Middle frontal gyrus (tissue), 1 donor: ENCODE measurements around the gene GCNT2.
"Not testable (repeated sequence)": the region's sequence is repeated elsewhere in the genome, so short reads cannot be mapped to it uniquely, and the experiment has no call there.

Source experiments
- DNase-seq: peaks from one replicate; pipeline ENCODE4 v3.0.0-alpha.2; 2015; ENCODE audit warnings: low spot score; ENCODE audit errors: extremely low spot score

GCNT2 gene

DNA sequence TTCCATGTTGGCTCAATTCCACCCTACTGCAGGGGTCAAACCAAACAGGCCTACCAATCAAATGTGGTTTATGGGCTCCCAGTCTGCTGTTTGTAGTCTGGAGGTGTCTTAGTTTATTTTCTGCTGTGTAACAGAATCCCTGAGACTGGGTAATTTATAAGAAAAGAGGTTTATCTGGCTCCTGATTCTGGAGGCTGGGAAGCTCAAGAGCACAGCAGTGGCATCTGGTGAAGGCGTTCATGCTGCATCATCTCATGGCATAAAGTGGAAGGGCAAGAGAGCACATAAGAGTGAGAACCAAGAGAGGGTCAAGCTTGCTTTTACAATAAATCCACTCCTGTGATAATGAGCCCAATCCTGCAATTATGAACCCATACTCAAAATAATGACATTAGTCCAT is 87.9 kb downstream of the GCNT2 start:
- DNase-seq = no peak

DNA sequence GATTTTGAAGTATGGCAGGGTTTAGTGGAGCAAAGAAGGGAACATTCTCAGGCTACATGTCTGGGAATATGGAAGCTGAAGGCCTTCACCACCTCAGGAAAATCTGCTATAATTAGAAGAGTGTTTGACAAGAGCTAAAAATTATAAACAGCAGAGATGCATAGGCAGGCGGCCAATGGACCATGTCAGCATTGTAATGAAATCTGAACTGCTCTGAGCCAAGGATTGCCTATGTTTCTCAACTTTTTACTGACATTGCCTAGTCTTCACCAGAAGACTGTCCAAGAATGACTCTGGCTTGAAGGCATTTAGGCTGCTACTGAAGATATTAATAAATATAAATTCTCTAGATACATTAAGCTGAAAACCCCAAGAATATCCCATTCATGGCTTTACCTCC is 89.1 kb downstream of the GCNT2 start:
- no peak for DNase-seq

DNA sequence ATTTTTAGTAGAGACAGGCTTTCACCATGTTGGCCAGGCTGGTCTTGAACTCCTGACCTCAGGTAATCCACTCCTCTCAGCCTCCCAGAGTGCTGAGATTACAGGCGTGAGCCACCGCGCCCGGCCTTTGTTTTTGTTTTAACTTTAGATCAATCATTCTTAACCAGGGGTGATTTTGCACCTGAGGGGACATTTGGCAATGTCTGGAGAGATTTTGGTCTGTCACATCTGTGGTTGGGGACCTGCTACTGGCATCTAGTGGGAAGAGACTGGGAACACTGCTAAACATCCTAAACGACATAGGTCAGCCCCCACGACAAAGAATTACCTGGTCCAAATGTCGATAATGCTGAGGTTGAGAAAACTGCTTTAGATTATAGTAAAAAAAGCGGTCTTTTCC is 91.0 kb downstream of the GCNT2 start:
- no peak for DNase-seq

DNA sequence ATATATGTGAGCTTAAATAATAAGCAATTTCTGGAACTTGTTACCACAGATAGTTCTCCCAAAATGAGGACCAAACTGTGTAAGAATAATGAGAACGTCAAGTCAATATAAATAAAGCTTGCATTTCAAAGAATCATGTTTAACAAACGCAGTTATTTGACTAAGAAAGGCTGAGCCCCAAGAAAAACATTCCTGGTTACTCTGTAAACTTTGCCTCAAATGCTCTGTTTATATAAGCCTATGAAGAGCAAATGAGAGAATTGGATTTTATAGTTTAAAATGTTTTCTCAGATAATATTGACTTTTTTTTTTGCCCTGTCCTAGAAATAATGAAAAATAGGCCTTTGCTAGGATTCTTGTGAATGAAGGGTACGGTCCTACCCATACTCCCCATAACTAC is 91.9 kb downstream of the GCNT2 start:
- no peak for DNase-seq

- no peak for DNase-seq
Measured at GRCh38 chr6:10613723-10614122, 92.6 kb downstream of the GCNT2 start.

- no peak for DNase-seq
Measured at GRCh38 chr6:10615675-10616074, 94.5 kb downstream of the GCNT2 start.

GRCh38 chr6:10616266-10616665 is 95.1 kb downstream of the GCNT2 start:
- DNase-seq = not testable (repeated sequence)

DNA sequence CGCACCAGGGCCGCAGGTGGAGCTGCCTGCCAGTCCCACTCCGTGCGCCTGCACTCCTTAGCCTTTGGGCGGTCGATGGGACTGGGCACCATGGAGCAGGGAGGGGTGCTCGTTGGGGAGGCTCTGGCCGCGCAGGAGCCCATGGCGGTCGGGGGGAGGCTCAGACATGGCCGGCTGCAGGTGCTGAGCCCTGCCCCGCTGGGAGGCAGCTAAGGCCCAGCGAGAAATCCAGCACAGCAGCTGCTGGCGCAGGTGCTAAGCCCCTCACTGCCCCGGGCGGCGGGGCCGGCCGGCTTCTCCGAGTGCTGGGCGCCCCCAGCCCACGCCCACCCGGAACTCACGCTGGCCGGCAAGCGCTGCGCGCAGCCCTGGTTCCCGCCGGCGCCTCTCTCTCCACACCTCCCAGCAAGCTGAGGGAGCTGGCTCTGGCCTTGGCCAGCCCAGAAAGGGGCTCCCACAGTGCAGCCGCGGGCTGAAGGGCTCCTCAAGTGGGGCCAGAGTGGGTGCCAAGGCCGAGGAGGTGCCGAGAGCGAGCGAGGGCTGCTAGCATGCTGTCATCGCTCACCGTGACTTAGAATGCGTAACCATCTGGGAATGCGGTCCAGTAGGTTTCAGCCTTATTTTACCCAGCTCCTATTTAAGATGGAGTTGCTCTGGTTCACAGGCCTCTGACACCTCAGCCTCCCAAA is 96.0 kb downstream of the GCNT2 start:
- no peak for DNase-seq

DNA sequence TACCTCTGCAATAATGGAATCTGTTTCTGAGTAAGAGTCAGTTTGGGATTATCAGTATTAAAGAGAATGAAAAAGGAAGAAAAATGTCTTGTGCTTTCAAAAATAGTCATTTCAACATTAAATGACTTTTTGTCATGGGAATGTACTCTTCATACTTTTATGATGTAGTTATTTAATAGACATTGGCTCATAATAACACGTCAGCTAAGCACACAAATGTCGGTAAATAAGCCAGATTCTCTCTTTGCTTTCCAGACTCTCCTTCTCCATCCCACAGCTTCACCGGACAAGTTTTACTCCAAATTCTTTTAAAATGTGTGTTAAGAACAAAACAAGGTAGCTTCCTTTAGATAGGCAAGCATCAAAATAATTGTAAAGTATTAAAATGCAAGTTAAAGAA is 97.3 kb downstream of the GCNT2 start:
- no peak for DNase-seq

DNA sequence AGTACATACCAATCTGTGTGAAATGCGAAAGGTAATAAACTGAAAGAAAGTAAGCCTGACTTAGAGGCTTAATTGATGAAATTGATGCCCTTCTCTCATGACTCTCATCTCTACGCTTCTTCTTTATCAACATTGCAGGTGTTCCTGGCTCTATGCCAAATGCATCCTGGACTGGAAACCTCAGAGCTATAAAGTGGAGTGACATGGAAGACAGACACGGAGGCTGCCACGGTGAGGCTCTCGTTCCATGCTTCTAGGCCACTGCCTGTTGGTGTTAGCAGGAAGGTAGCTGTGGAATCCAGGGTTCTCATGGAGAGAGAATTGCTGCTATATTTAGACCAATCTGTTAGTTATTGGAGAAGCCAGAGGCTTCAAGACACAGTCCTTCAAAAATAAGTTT is 100.1 kb downstream of the GCNT2 start:
- DNase-seq = no peak

- DNase-seq = no peak
Measured at GRCh38 chr6:10621847-10622246, 100.7 kb downstream of the GCNT2 start.

DNA sequence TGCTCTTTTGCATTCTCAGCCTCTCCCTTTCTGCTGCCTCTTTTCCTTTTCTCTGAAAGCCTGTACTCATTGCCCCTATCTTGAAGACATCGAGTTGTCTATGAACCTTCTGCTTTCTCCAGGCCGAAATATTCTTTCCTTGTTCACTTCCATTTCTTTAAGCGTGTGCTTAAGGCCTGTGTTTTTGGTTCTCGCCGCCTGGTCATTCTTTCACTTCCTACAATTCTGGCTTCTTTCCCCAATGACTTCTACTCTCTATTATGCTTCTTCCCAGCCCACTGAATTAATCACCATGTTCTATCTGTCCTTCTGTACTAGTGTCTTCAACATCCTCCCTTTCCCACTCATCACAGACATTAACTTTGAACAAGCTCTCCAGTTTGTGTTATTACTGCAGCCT is 103.7 kb downstream of the GCNT2 start:
- DNase-seq = no peak

GRCh38 chr6:10626154-10626741 is 105.1 kb downstream of the GCNT2 start:
- DNase-seq = no peak

DNA sequence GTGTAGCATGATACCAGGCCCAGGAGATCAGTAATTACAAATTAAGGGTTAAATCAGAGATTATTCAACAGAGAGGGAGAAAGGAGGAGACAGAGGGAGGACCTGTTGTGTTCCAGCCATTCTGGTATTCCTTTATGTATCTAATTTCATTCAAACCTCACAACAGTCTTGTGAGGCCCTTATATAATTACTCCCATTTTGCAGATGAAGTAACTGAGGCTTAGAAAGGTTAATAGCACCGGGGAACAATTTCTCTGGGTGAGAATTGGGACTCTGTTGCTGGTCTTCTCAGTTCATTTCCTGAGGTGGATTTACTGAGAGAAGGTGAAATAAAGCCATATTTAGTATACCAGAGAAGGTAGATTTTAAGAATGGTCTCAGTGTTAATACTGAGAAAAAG is 106.6 kb downstream of the GCNT2 start:
- DNase-seq = no peak

GRCh38 chr6:10630178-10630577 is 109.0 kb downstream of the GCNT2 start:
- no peak for DNase-seq

DNA sequence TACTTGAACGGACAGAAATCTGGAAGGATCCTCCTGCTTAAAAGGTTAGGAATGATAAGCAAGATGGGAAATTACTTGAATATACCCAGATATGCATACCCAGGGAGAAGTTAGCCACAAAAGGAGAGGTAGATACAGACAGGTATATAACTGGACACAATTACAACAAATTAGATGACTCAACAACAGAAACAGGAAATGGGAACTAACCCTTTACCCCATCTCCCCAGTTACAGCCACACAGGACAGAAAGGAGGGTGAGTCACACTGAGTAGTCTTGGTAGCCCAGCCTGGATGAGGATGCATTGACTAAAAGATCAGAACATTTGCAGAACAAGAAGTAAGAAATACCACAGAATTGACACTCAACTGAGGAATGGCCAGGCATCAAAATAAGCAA is 112.1 kb downstream of the GCNT2 start:
- DNase-seq = no peak

- DNase-seq = no peak
Measured at GRCh38 chr6:10640412-10640811, 119.3 kb downstream of the GCNT2 start.

DNA sequence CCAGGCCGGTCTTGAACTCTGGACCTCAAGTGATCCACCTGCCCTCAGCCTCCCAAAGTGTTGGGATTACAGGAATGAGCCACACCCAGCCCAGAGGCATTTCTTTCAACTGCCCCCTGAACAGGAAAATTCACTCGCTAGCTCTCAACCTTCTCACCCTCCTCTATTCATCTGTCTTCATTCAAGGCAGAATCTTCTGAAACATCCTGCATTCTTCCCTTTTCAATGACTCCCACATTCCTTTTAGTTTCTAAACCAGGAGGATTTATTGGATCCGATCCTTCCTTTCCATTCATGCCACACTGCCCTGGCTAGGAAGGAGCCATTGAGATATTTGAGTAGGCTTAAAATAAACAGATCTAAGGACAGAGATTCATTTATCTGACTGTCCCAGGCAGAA is 120.4 kb downstream of the GCNT2 start:
- DNase-seq = no peak

DNA sequence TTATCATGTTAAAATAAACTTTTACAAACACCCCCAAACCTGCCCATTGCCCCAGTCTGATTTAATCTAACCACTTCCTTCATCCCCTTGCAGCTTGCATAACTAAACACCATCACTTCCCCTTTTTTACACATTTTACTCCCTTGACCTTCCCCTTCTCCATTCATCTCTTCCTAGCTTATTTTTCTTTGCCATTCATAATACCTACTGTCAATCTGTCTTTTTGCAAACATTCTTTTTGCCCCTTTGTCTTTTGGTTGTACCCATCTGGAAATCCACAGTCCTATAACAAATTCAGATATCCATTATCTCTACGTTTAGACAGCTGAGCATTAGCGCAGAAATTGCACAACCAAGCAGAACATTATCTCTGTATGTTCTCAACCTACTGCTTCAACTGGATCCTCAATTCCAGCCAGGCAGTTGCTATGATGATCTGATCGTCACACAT is 122.1 kb downstream of the GCNT2 start:
- no peak for DNase-seq

DNA sequence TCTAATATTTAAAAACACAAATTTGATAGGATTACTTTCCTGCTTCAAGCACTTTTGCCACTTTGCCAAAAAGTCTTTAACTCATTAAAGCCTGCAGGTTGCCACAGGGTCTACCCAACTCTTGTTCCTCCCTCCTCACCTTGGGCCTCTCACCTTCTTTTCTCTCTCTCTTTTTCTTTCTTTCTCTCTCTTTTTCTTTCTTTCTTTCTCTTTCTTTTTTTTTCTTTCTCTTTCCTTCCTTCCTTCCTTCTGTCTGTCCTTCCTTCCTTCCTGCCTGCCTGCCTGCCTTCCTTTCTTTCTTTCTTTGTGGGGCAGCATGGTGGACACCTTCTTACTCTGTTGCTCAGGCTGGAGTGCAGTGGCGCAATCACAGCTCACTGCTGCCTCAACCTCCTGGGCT is 123.1 kb downstream of the GCNT2 start:
- DNase-seq = no peak

DNA sequence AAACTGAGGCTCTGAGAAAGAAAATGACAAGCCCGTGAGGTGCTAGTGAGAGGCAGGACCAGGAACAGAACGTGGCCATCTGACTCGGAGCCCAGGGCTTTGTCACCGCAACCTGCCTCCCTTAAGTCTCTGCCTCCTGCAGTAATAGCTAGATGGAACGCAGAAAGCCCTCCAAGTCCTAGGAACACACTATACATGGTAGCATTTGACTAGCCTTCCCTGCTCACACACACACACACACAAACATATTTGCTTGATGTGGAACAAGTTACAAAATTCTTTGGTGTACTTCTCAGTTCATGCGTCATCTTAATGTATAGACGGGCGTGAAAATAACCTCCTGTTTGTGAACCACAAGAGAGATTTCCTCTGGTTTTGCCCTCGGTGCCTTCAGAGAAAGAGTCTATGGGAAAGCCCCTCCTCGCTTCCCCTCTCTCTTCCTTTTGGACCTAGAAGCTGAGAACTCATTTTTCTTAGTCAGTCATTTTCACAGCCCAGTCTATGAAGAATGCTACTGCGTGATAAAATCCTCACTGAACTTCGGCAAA is 134.4 kb downstream of the GCNT2 start:
- DNase-seq = no peak

- no peak for DNase-seq
Measured at GRCh38 chr6:10658910-10659698, 138.0 kb downstream of the GCNT2 start.
